HEK293T (cell line): Measurements from ENCODE around the gene CDCP2.

Experiments
- CTCF ChIA-PET: fragments of 350-600 bp; formaldehyde crosslinking; extraction: SDS; loops from one replicate; lab custom pipeline; 2021; ENCODE audit warnings: antibody characterized with exemption, inconsistent platforms; lab: Yijun Ruan, JAX
- POLR2A ChIA-PET: fragments of 350-600 bp; formaldehyde crosslinking; extraction: SDS; loops from one replicate; lab custom pipeline; 2020; ENCODE audit warnings: antibody characterized with exemption, inconsistent platforms; lab: Yijun Ruan, JAX
- DNase-seq: peaks from one replicate; pipeline ENCODE4 v3.0.0; 2012; ENCODE audit warnings: mixed read lengths; ENCODE audit errors: extremely low spot score
- ARNT ChIP-seq: fragments of 450-650 bp; IDR thresholded peaks from 2 replicates; pipeline ENCODE4 v1.6.1; 2017; ENCODE audit warnings: mild to moderate bottlenecking
- BHLHE40 ChIP-seq: fragments of 450-650 bp; IDR thresholded peaks from 2 replicates; pipeline ENCODE4 v1.6.1; 2016; ENCODE audit warnings: mild to moderate bottlenecking, moderate library complexity, borderline replicate concordance
- CTBP1 ChIP-seq: fragments of 450-650 bp; IDR thresholded peaks from 2 replicates; pipeline ENCODE4 v1.6.1; 2016; ENCODE audit warnings: borderline replicate concordance
- ELF4 ChIP-seq: fragments of 450-650 bp; IDR thresholded peaks from 2 replicates; pipeline ENCODE4 v1.6.1; 2017; ENCODE audit warnings: antibody characterized with exemption
- FOXA1 ChIP-seq: fragments of 450-650 bp; IDR thresholded peaks from 2 replicates; pipeline ENCODE4 v1.6.1; 2016; ENCODE audit warnings: mild to moderate bottlenecking
- FOXK2 ChIP-seq: fragments of 450-650 bp; IDR thresholded peaks from 2 replicates; pipeline ENCODE4 v1.6.1; 2016; ENCODE audit warnings: mild to moderate bottlenecking
- FOXM1 ChIP-seq: fragments of 450-650 bp; IDR thresholded peaks from 2 replicates; pipeline ENCODE4 v1.6.1; 2017; ENCODE audit warnings: mild to moderate bottlenecking, borderline replicate concordance
- HDGF ChIP-seq: fragments of 450-650 bp; IDR thresholded peaks from 2 replicates; pipeline ENCODE4 v1.6.1; 2017; ENCODE audit warnings: antibody characterized with exemption, borderline replicate concordance
- L3MBTL2 ChIP-seq: fragments of 450-650 bp; conservative IDR thresholded peaks from 2 replicates; pipeline ENCODE4 v1.6.1; 2016; ENCODE audit warnings: mild to moderate bottlenecking
- LEF1 ChIP-seq: fragments of 450-650 bp; IDR thresholded peaks from 2 replicates; pipeline ENCODE4 v1.6.1; 2017; ENCODE audit warnings: mild to moderate bottlenecking, borderline replicate concordance
- NFRKB ChIP-seq: fragments of 450-650 bp; IDR thresholded peaks from 2 replicates; pipeline ENCODE4 v1.6.1; 2016; ENCODE audit warnings: mild to moderate bottlenecking, moderate library complexity
- PKNOX1 ChIP-seq: fragments of 450-650 bp; IDR thresholded peaks from 2 replicates; pipeline ENCODE4 v1.6.1; 2016
- SP1 ChIP-seq: fragments of 450-650 bp; IDR thresholded peaks from 2 replicates; pipeline ENCODE4 v1.6.1; 2017
- SUZ12 ChIP-seq: fragments of 450-650 bp; IDR thresholded peaks from 2 replicates; pipeline ENCODE4 v1.6.1; 2016; ENCODE audit warnings: mild to moderate bottlenecking
- TARDBP ChIP-seq: fragments of 450-650 bp; IDR thresholded peaks from 2 replicates; pipeline ENCODE4 v1.6.1; 2016
- ZNF384 ChIP-seq: fragments of 450-650 bp; IDR thresholded peaks from 2 replicates; pipeline ENCODE4 v1.6.1; 2016

Gene CDCP2

GRCh38 chr1:54094001-54094729, 58.6 kb downstream of the CDCP2 start:
- ChIA-PET CTCF (interaction anchor here (1.0 kb wide), 1 partner anchor 8 kb away, joined by 3 read pairs; no protein-coding TSS in a partner anchor), POLR2A (no interaction called here)
- no peak for DNase-seq
- TF ChIP-seq CTBP1 (no peak), TARDBP (no peak), ARNT (no peak), LEF1 (no peak), SUZ12 (no peak), FOXK2 (no peak), FOXA1 (no peak)

- ChIA-PET POLR2A (no interaction called here), CTCF (interaction anchor here (0.6 to 1.2 kb wide), 2 partner anchors 10 to 23 kb away, joined by 3 to 6 read pairs; no protein-coding TSS in a partner anchor)
- TF ChIP-seq ZNF384 (no peak), HDGF (no peak), TARDBP (no peak), ARNT (no peak), SP1 (no peak), LEF1 (no peak), NFRKB (no peak), ELF4 (no peak), FOXK2 (no peak), CTBP1 (no peak), PKNOX1 (no peak), BHLHE40 (no peak), SUZ12 (no peak)
- no peak for DNase-seq
Observed at GRCh38 chr1:54091666-54092065, 61.1 kb downstream of the CDCP2 start.

- CTCF ChIA-PET = no interaction called here
Observed at GRCh38 chr1:54088385-54088784, 64.4 kb downstream of the CDCP2 start.

GRCh38 chr1:54086754-54087153, 66.0 kb downstream of the CDCP2 start:
- no peak for DNase-seq
- POLR2A ChIA-PET = interaction anchor here (1.0 kb wide), 1 partner anchor 27 kb away, joined by 3 read pairs; no protein-coding TSS in a partner anchor
- TF ChIP-seq LEF1 = no peak
- no peak for TF ChIP-seq FOXA1
- TF ChIP-seq ZNF384 = no peak
- TF ChIP-seq TARDBP = no peak
- no peak for TF ChIP-seq CTBP1
- no peak for TF ChIP-seq SP1
- no peak for TF ChIP-seq HDGF
- TF ChIP-seq PKNOX1 = no peak
- TF ChIP-seq BHLHE40 = no peak
- CTCF ChIA-PET = interaction anchor here (0.7 to 0.8 kb wide), 2 partner anchors 8 to 12 kb away, joined by 3 read pairs; no protein-coding TSS in a partner anchor

More at GRCh38 chr1:54088385-54088784, 64.4 kb downstream of the CDCP2 start:
- no peak for DNase-seq
- TF ChIP-seq ZNF384 (no peak), FOXK2 (no peak), PKNOX1 (no peak), CTBP1 (no peak), SUZ12 (no peak), LEF1 (no peak), FOXM1 (no peak), HDGF (no peak), TARDBP (no peak), SP1 (no peak), L3MBTL2 (no peak), ARNT (no peak), NFRKB (no peak), BHLHE40 (no peak)
- POLR2A ChIA-PET = no interaction called here

GRCh38 chr1:54084794-54085193, 68.0 kb downstream of the CDCP2 start:
- no peak for DNase-seq
- POLR2A ChIA-PET = no interaction called here
- TF ChIP-seq FOXM1 (no peak), FOXA1 (no peak), ARNT (no peak), TARDBP (no peak), NFRKB (no peak), BHLHE40 (no peak), CTBP1 (no peak), HDGF (no peak), LEF1 (no peak), ZNF384 (no peak)
- CTCF ChIA-PET = no interaction called here
